AML-193 (cell line): ENCODE data around the gene TC2N.
"Not testable (repeated sequence)": the region's sequence is repeated elsewhere in the genome, so short reads cannot be mapped to it uniquely, and the experiment has no call there.

ENCODE experiments used
- DNase-seq, 2 experiments: peaks; one replicate each; lab custom pipeline; 2025; lab: John Stamatoyannopoulos, UW

TC2N gene

GRCh38 chr14:91834571-91834970 lies 32.8 kb downstream of the TC2N start:
- no peak for DNase-seq

- no peak for DNase-seq
Observed at GRCh38 chr14:91831337-91831736, 36.0 kb downstream of the TC2N start.

GRCh38 chr14:91830777-91831176 lies 36.6 kb downstream of the TC2N start:
- DNase-seq: no peak

- no peak for DNase-seq
Observed at GRCh38 chr14:91829511-91829910, 37.8 kb downstream of the TC2N start.

GRCh38 chr14:91827746-91828145 lies 39.6 kb downstream of the TC2N start:
- DNase-seq: no peak

GRCh38 chr14:91817566-91818325 lies 49.6 kb downstream of the TC2N start:
- DNase-seq: no peak

GRCh38 chr14:91814317-91814716 lies 53.0 kb downstream of the TC2N start:
- no peak for DNase-seq

GRCh38 chr14:91810699-91811098 lies 56.6 kb downstream of the TC2N start:
- no peak for DNase-seq

- DNase-seq: no peak
Observed at GRCh38 chr14:91806716-91807115, 60.6 kb downstream of the TC2N start.

- DNase-seq: not testable (repeated sequence)
Observed at GRCh38 chr14:91806094-91806493, 61.2 kb downstream of the TC2N start.

GRCh38 chr14:91805659-91806058 lies 61.7 kb downstream of the TC2N start:
- DNase-seq: no peak

GRCh38 chr14:91801358-91801757 lies 66.0 kb downstream of the TC2N start:
- no peak for DNase-seq

- DNase-seq: no peak
Observed at GRCh38 chr14:91796617-91797347, 70.6 kb downstream of the TC2N start.

- DNase-seq: no peak
Observed at GRCh38 chr14:91793704-91794103, 73.6 kb downstream of the TC2N start.

- DNase-seq: no peak
Observed at GRCh38 chr14:91786188-91786587, 81.1 kb downstream of the TC2N start.

- no peak for DNase-seq
Observed at GRCh38 chr14:91780452-91780851, 86.9 kb downstream of the TC2N start.

- DNase-seq: no peak
Observed at GRCh38 chr14:91778217-91778616, 89.1 kb downstream of the TC2N start.

GRCh38 chr14:91774140-91775096 lies 92.9 kb downstream of the TC2N start:
- no peak for DNase-seq

- no peak for DNase-seq
Observed at GRCh38 chr14:91770185-91770584, 97.2 kb downstream of the TC2N start.

- no peak for DNase-seq
Observed at GRCh38 chr14:91755570-91756295, 111.6 kb downstream of the TC2N start.

- DNase-seq: no peak
Observed at GRCh38 chr14:91754819-91755218, 112.5 kb downstream of the TC2N start.

- DNase-seq: no peak
Observed at GRCh38 chr14:91754185-91754584, 113.2 kb downstream of the TC2N start.
